HEK293T (cell line): ENCODE results near the gene MEOX1.

Source experiments
- FOXA1 ChIP-seq: fragments of 450-650 bp; IDR thresholded peaks from 2 replicates; pipeline ENCODE4 v1.6.1; 2016; ENCODE audit warnings: mild to moderate bottlenecking
- HDGF ChIP-seq: fragments of 450-650 bp; IDR thresholded peaks from 2 replicates; pipeline ENCODE4 v1.6.1; 2017; ENCODE audit warnings: antibody characterized with exemption, borderline replicate concordance
- SP1 ChIP-seq: fragments of 450-650 bp; IDR thresholded peaks from 2 replicates; pipeline ENCODE4 v1.6.1; 2017
- TARDBP ChIP-seq: fragments of 450-650 bp; IDR thresholded peaks from 2 replicates; pipeline ENCODE4 v1.6.1; 2016
- ZNF384 ChIP-seq: fragments of 450-650 bp; IDR thresholded peaks from 2 replicates; pipeline ENCODE4 v1.6.1; 2016

DNA sequence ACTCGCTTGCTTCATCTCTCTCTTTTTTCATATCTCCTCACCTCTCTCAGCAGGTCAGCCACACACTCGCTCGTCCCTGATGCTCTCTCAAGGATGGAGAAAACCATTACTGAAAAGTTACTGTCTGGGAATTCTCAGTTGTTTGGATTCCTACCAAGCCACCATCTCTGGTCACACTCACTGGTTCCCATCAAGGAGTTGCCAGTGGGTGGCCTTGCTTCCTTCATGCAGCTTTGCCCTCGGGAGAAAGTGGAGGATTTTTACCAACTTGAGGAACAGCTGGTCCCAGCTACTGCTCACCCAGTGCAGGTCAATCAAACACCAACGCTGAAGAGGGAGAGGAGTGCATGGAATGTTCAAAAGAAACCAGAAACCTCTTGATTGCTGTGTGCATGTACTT, 25.3 kb downstream of the MEOX1 start:
- TF ChIP-seq SP1 (no peak), TARDBP (no peak), ZNF384 (no peak), HDGF (no peak), FOXA1 (no peak)
